ENCODE results near the gene SPRR3. TPM values are rescaled to one million over a fixed set of nuclear protein-coding genes. Genes with fewer than 3 reads are reported as not detected.

SPRR3 gene
- total RNA-seq: not detected

GRCh38 chr1:153001382-153001781 lies at the start of gene SPRR3:
TSS of gene SPRR3 (plus strand) at chr1:153001749. CDS start at chr1:153003021, 1,272 bp downstream.
- Histone ChIP-seq H3K36me3 (no peaks in the 10 kb centered on the region), H3K27me3 (no peaks in the 10 kb centered on the region), H3K4me1 (no peaks in the 10 kb centered on the region), H3K27ac (no peak within 1 kb of the TSS), H3K4me3 (no peak within 1 kb of the TSS), H3K9me3 (no peaks in the 10 kb centered on the region)
- DNase-seq (ENCODE audit: low spot score): no peak
- TF ChIP-seq CTCF (IDR thresholded peaks at IDR 0.05): no peak

GRCh38 chr1:152953761-152954160 lies 47.8 kb upstream of the SPRR3 start:
- no peak overlapping the region for H3K27ac ChIP-seq
- no peak for TF ChIP-seq CTCF (IDR thresholded peaks at IDR 0.05)

GRCh38 chr1:152954436-152954835 lies 47.1 kb upstream of the SPRR3 start:
- no peak for DNase-seq (ENCODE audit: low spot score)
- no peak for TF ChIP-seq CTCF (IDR thresholded peaks at IDR 0.05)
- Histone ChIP-seq H3K9me3 (no peaks in the 10 kb centered on the region), H3K36me3 (no peaks in the 10 kb centered on the region), H3K27ac (no peak overlapping the region), H3K4me3 (no peak overlapping the region), H3K27me3 (no peaks in the 10 kb centered on the region), H3K4me1 (no peaks in the 10 kb centered on the region)

More at GRCh38 chr1:152953761-152954160, 47.8 kb upstream of the SPRR3 start:
- no peaks in the 10 kb centered on the region for H3K27me3 ChIP-seq
- H3K4me1 ChIP-seq: no peaks in the 10 kb centered on the region
- H3K36me3 ChIP-seq: no peaks in the 10 kb centered on the region
- no peaks in the 10 kb centered on the region for H3K9me3 ChIP-seq
- no peak for DNase-seq (ENCODE audit: low spot score)
- no peak overlapping the region for H3K4me3 ChIP-seq

- Histone ChIP-seq H3K4me3 (no peak overlapping the region), H3K4me1 (no peaks in the 10 kb centered on the region), H3K27me3 (no peaks in the 10 kb centered on the region), H3K36me3 (no peaks in the 10 kb centered on the region), H3K27ac (no peak overlapping the region), H3K9me3 (no peaks in the 10 kb centered on the region)
- no peak for TF ChIP-seq CTCF (IDR thresholded peaks at IDR 0.05)
- no peak for DNase-seq (ENCODE audit: low spot score)
These were observed 44.0 kb upstream of the SPRR3 start for GRCh38 chr1:152957561-152957960.

GRCh38 chr1:152959273-152959672 lies 42.3 kb upstream of the SPRR3 start:
- Histone ChIP-seq H3K9me3 (no peaks in the 10 kb centered on the region), H3K4me3 (no peak overlapping the region), H3K36me3 (no peaks in the 10 kb centered on the region), H3K4me1 (no peaks in the 10 kb centered on the region), H3K27ac (no peak overlapping the region), H3K27me3 (no peaks in the 10 kb centered on the region)
- no peak for DNase-seq (ENCODE audit: low spot score)
- no peak for TF ChIP-seq CTCF (IDR thresholded peaks at IDR 0.05)

GRCh38 chr1:152959801-152960451 lies 41.6 kb upstream of the SPRR3 start:
- TF ChIP-seq CTCF (IDR thresholded peaks at IDR 0.05): no peak
- Histone ChIP-seq H3K4me3 (no peak overlapping the region), H3K27ac (no peak overlapping the region), H3K4me1 (no peaks in the 10 kb centered on the region), H3K36me3 (no peaks in the 10 kb centered on the region), H3K27me3 (no peaks in the 10 kb centered on the region), H3K9me3 (no peaks in the 10 kb centered on the region)
- no peak for DNase-seq (ENCODE audit: low spot score)

All from right atrium auricular region (tissue), 2 donors.